Neural progenitor cell (in vitro differentiated cells): ENCODE results near the gene FRAS1. TPM values are rescaled to one million over a fixed set of nuclear protein-coding genes. Genes with fewer than 3 reads are reported as not detected.

Experiments
- DNase-seq: peaks from one replicate; pipeline ENCODE4 v3.0.0-alpha.2; 2016; ENCODE audit warnings: low spot score
- H2AFZ ChIP-seq: fragments of 200-600 bp; sonication (generic); replicated peaks from 2 replicates; pipeline ENCODE4 v1.6.1; 2016; ENCODE audit warnings: antibody characterized with exemption
- H3F3A ChIP-seq: fragments of 200-600 bp; sonication (generic); 2 replicates; pipeline ENCODE4 v1.6.1; 2016; ENCODE audit warnings: antibody characterized with exemption, low read depth
- H3K27ac ChIP-seq: fragments of 200-600 bp; sonication (generic); 2 replicates; pipeline ENCODE4 v1.5.1; 2016; ENCODE audit warnings: mild to moderate bottlenecking
- H3K27me3 ChIP-seq: fragments of 200-600 bp; sonication (generic); 2 replicates; pipeline ENCODE4 v1.6.1; 2016; ENCODE audit warnings: mild to moderate bottlenecking, moderate library complexity
- H3K36me3 ChIP-seq: fragments of 200-600 bp; sonication (generic); 2 replicates; pipeline ENCODE4 v1.5.1; 2016
- H3K4me1 ChIP-seq: fragments of 200-600 bp; sonication (generic); 2 replicates; pipeline ENCODE4 v1.6.1; 2016; ENCODE audit warnings: mixed run types
- H3K4me2 ChIP-seq: fragments of 200-600 bp; sonication (generic); 2 replicates; pipeline ENCODE4 v1.6.1; 2016
- H3K4me3 ChIP-seq: fragments of 200-600 bp; sonication (generic); 2 replicates; pipeline ENCODE4 v1.5.1; 2016
- H3K79me2 ChIP-seq: fragments of 200-600 bp; sonication (generic); 2 replicates; pipeline ENCODE4 v1.6.1; 2016; ENCODE audit warnings: low read depth
- H3K9ac ChIP-seq: fragments of 200-600 bp; sonication (generic); 2 replicates; pipeline ENCODE4 v1.6.1; 2016
- H3K9me3 ChIP-seq: fragments of 200-600 bp; sonication (generic); 2 replicates; pipeline ENCODE4 v1.5.1; 2016; ENCODE audit warnings: low read depth
- H4K20me1 ChIP-seq: fragments of 200-600 bp; sonication (generic); 2 replicates; pipeline ENCODE4 v1.6.1; 2016; ENCODE audit warnings: low read depth
- H3K27ac Mint-ChIP-seq: 3 replicates; pipeline ENCODE4 v1.8.0; 2021; ENCODE audit warnings: mixed read lengths
- H3K27me3 Mint-ChIP-seq: 2 replicates; pipeline ENCODE4 v1.8.0; 2022; ENCODE audit warnings: low read depth, mild to moderate bottlenecking, inconsistent platforms, moderate library complexity, mixed read lengths; ENCODE audit not compliant: insufficient read depth
- H3K36me3 Mint-ChIP-seq: 3 replicates; pipeline ENCODE4 v1.8.0; 2021; ENCODE audit warnings: mixed read lengths
- H3K4me1 Mint-ChIP-seq: 3 replicates; pipeline ENCODE4 v1.8.0; 2021; ENCODE audit warnings: mixed read lengths
- H3K4me3 Mint-ChIP-seq: 3 replicates; pipeline ENCODE4 v1.8.0; 2021; ENCODE audit warnings: mild to moderate bottlenecking, moderate library complexity, mixed read lengths
- H3K9me3 Mint-ChIP-seq: 3 replicates; pipeline ENCODE4 v1.8.0; 2020; ENCODE audit warnings: mixed read lengths
- EZH2 ChIP-seq: fragments of 200-600 bp; sonication (generic); IDR thresholded peaks from 2 replicates; pipeline ENCODE4 v1.6.1; 2017; ENCODE audit warnings: antibody characterized with exemption, mild to moderate bottlenecking, moderate library complexity
- EZH2phosphoT487 ChIP-seq: fragments of 200-600 bp; sonication (generic); IDR thresholded peaks from 2 replicates; pipeline ENCODE4 v1.6.1; 2017; ENCODE audit warnings: antibody characterized with exemption
- total RNA-seq: library from RNA; depleted of rRNA; stranded (reverse); fragments of >200 nt; gene quantifications from 2 replicates; pipeline ENCODE4 v1.2.3, GENCODE V29; 2015; ENCODE audit warnings: low replicate concordance
- TF ChIP-seq, protein P1 (sequence below): fragments of 200-600 bp; sonication (generic); IDR thresholded peaks from 2 replicates; pipeline ENCODE4 v1.5.1; 2017; ENCODE audit warnings: antibody characterized with exemption, mild to moderate bottlenecking

The FRAS1 gene
- total RNA-seq, 1 donor from 2014 or later, result 21.3 TPM

DNA sequence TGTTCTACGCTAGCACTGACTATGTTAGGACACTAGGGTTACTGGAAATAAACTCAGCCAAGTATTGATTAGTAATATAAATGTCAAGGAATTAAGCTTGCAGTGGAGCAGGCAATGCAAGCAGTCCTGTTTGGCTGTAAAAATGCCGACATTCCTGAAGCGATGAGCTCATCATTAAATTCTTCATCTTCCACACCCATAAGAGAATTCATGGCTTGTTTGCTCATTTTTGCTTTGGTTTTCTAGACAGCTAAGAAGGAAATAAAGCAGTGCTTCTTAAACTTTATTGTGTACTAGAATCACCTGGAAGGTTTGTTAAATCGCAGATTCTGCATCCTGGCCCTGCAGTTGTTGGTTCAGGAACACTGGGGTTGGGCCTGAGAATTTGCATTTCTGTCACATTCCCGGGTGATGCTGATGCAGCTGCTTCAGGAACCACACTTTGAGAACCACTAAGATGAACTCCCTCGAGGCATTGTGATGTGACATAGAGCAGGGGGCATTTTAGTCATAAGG is 512.2 kb downstream of the FRAS1 start:
- H3K4me3 Mint-ChIP-seq, result no peak overlapping the region
- H3K27ac Mint-ChIP-seq, result no peak overlapping the region
- H3K27me3 ChIP-seq, result no peaks in the 10 kb centered on the region
- DNase-seq, result no peak
- no peaks in the 10 kb centered on the region for H3K9me3 ChIP-seq
- no peak overlapping the region for H3K4me2 ChIP-seq
- H4K20me1 ChIP-seq, result no peaks in the 10 kb centered on the region
- no peaks in the 10 kb centered on the region for H3K27me3 Mint-ChIP-seq
- H3K4me1 Mint-ChIP-seq, result peaks cover 6% of the 10 kb centered on the region
- no peaks in the 10 kb centered on the region for H3K36me3 Mint-ChIP-seq
- H3K36me3 ChIP-seq, result no peaks in the 10 kb centered on the region
- TF ChIP-seq EZH2, result no peak
- TF ChIP-seq EZH2phosphoT487, result no peak
- TF ChIP-seq, protein P1, sequence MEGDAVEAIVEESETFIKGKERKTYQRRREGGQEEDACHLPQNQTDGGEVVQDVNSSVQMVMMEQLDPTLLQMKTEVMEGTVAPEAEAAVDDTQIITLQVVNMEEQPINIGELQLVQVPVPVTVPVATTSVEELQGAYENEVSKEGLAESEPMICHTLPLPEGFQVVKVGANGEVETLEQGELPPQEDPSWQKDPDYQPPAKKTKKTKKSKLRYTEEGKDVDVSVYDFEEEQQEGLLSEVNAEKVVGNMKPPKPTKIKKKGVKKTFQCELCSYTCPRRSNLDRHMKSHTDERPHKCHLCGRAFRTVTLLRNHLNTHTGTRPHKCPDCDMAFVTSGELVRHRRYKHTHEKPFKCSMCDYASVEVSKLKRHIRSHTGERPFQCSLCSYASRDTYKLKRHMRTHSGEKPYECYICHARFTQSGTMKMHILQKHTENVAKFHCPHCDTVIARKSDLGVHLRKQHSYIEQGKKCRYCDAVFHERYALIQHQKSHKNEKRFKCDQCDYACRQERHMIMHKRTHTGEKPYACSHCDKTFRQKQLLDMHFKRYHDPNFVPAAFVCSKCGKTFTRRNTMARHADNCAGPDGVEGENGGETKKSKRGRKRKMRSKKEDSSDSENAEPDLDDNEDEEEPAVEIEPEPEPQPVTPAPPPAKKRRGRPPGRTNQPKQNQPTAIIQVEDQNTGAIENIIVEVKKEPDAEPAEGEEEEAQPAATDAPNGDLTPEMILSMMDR, result no peak
- H2AFZ ChIP-seq, result no peak overlapping the region
- H3K4me1 ChIP-seq, result peaks cover 4% of the 10 kb centered on the region
- H3K9me3 Mint-ChIP-seq, result peaks cover 3% of the 10 kb centered on the region
- no peak overlapping the region for H3K9ac ChIP-seq
- H3F3A ChIP-seq, result no peaks in the 10 kb centered on the region
- H3K79me2 ChIP-seq, result no peaks in the 10 kb centered on the region
- no peak overlapping the region for H3K27ac ChIP-seq
- no peak overlapping the region for H3K4me3 ChIP-seq

DNA sequence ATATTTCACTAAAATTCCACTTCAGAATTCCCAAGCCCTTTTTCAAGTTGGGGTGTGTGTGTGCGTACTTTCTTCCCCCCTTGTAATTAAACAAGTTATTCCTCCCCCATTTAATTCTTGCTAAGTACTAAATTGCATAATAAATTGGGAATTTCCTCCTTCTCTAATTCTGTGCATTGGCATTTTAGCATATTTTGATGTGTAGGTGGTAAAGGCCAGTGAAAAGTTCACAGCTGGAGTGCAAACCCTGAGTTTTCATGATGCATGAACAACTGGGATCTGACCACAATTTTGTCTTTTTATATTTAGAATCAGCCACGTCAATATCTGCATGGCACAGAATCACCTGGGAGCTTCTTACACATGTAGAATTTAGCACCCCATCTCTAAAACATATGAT is 513.0 kb downstream of the FRAS1 start:
- Histone ChIP-seq H3K4me1 (peaks cover 4% of the 10 kb centered on the region), H4K20me1 (no peaks in the 10 kb centered on the region), H3K9me3 (no peaks in the 10 kb centered on the region), H3K9ac (no peak overlapping the region), H3K27ac (no peak overlapping the region), H3K79me2 (no peaks in the 10 kb centered on the region), H2AFZ (no peak overlapping the region), H3K4me3 (no peak overlapping the region), H3K36me3 (no peaks in the 10 kb centered on the region), H3K27me3 (no peaks in the 10 kb centered on the region), H3K4me2 (no peak overlapping the region), H3F3A (no peaks in the 10 kb centered on the region)
- no peak overlapping the region for H3K4me3 Mint-ChIP-seq
- H3K4me1 Mint-ChIP-seq, result peaks cover 6% of the 10 kb centered on the region
- no peak for DNase-seq
- H3K27me3 Mint-ChIP-seq, result no peaks in the 10 kb centered on the region
- TF ChIP-seq EZH2phosphoT487 (no peak), EZH2 (no peak)
- TF ChIP-seq, protein P1, result no peak
- no peaks in the 10 kb centered on the region for H3K36me3 Mint-ChIP-seq
- peaks cover 3% of the 10 kb centered on the region for H3K9me3 Mint-ChIP-seq
- no peak overlapping the region for H3K27ac Mint-ChIP-seq

DNA sequence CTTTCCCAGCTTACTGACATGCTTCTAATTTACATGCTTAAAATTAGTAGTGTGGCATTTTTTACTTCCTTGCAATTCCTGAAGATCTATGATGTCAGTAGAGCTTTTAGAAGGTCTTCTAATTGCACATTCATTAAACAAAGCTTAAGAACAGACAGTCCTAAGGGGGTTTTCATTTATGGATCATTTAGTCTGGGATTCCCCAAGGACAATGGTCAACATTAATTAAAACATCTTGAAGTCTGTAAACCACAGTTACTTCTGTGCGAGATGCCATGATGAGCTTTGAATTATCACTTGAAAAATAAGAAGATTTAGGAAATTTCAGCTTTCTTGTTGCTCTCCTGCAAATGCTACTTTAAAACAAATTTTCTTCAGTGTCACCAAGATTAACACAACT is 514.7 kb downstream of the FRAS1 start:
- Mint-ChIP-seq H3K27me3 (no peaks in the 10 kb centered on the region), H3K9me3 (peaks cover 3% of the 10 kb centered on the region), H3K36me3 (no peaks in the 10 kb centered on the region), H3K4me1 (peaks cover 5% of the 10 kb centered on the region), H3K4me3 (no peak overlapping the region), H3K27ac (no peak overlapping the region)
- no peaks in the 10 kb centered on the region for H3K9me3 ChIP-seq
- no peak overlapping the region for H3K4me3 ChIP-seq
- TF ChIP-seq, protein P1, result no peak
- TF ChIP-seq EZH2, result no peak
- H3K79me2 ChIP-seq, result no peaks in the 10 kb centered on the region
- no peak for DNase-seq
- no peak overlapping the region for H2AFZ ChIP-seq
- no peak overlapping the region for H3K4me2 ChIP-seq
- H3K36me3 ChIP-seq, result no peaks in the 10 kb centered on the region
- H3K4me1 ChIP-seq, result peaks cover 1% of the 10 kb centered on the region
- no peaks in the 10 kb centered on the region for H3K27me3 ChIP-seq
- H4K20me1 ChIP-seq, result no peaks in the 10 kb centered on the region
- H3K9ac ChIP-seq, result no peak overlapping the region
- H3F3A ChIP-seq, result no peaks in the 10 kb centered on the region
- no peak overlapping the region for H3K27ac ChIP-seq
